K562 (cell line): ENCODE measurements around the gene CST3. TPM values are rescaled to one million over a fixed set of nuclear protein-coding genes. Genes with fewer than 3 reads are reported as not detected.

Experiments
- ATAC-seq: fragments of 200-7000 bp; cut with Tn5 transposase; 3 replicates; pipeline ENCODE4 v1.9.1; 2020; ENCODE audit warnings: moderate library complexity
- BruUV-seq: library from RNA; stranded (reverse); fragments of 400-500 nt; replicated peaks from 2 replicates; lab custom pipeline; 2021; lab: Mats Ljungman, UMichigan
- CTCF ChIA-PET: fragments of 300-600 bp; formaldehyde crosslinking; extraction: SDS; loops from one replicate; lab custom pipeline; 2021; ENCODE audit warnings: low intra/inter-chr PET ratio; lab: Yijun Ruan, JAX
- POLR2A ChIA-PET: fragments of 300-600, 350-650 bp; sonication (Branson Sonifier 250); formaldehyde crosslinking; extraction: SDS; loops from one replicate; lab custom pipeline; 2021; ENCODE audit warnings: antibody characterized with exemption, inconsistent platforms; lab: Yijun Ruan, JAX
- DNase-seq, 4 experiments: peaks; one replicate each; pipeline versions ENCODE4 v3.0.0 to v3.0.0-alpha.2; 2011 to 2018; ENCODE audit warnings: low spot score in 3 of 4, mixed read lengths in 3 of 4; ENCODE audit errors: extremely low read depth in 1 of 4
- FAIRE-seq: peaks from 2 replicates; lab custom pipeline; 2011; peaks lifted over from hg19 to GRCh38; lab: Jason Lieb, UNC
- H2AFZ ChIP-seq: 2 replicates; pipeline ENCODE4 v1.6.0; 2011; ENCODE audit warnings: low read depth, low read length, control low read depth, inconsistent platforms
- H3K27ac ChIP-seq: fragments of 200-600 bp; 3 replicates; pipeline ENCODE4 v1.8.0; 2011; ENCODE audit warnings: low read depth, mild to moderate bottlenecking, control low read depth, inconsistent platforms, low read length, moderate library complexity, mixed read lengths; ENCODE audit errors: extremely low read depth
- H3K27me3 ChIP-seq, 2 experiments: fragments of 300-600 bp in 1 of 2; 2 replicates in 1 of 2; 3 replicates in 1 of 2; pipeline versions ENCODE4 v1.6.0 to v1.8.0; 2011; ENCODE audit warnings: inconsistent platforms in 2 of 2, low read length in 2 of 2, mild to moderate bottlenecking in 1 of 2, mixed read lengths in 1 of 2, moderate library complexity in 1 of 2; ENCODE audit not compliant: control insufficient read depth in 2 of 2, insufficient read depth in 2 of 2
- H3K36me3 ChIP-seq: fragments of 300-600 bp; 3 replicates; pipeline ENCODE4 v1.8.0; 2011; ENCODE audit warnings: mild to moderate bottlenecking, low read length, inconsistent platforms; ENCODE audit not compliant: control insufficient read depth, insufficient read depth
- H3K4me1 ChIP-seq, 2 experiments: fragments of 200-600 bp in 1 of 2; replicated peaks in 1 of 2; 2 replicates in 1 of 2; 3 replicates in 1 of 2; pipeline versions ENCODE4 v1.5.1 to v1.8.0; 2011; ENCODE audit warnings: inconsistent platforms in 2 of 2, low read length in 2 of 2, mild to moderate bottlenecking in 1 of 2, mixed read lengths in 1 of 2, moderate library complexity in 1 of 2; ENCODE audit not compliant: control insufficient read depth in 2 of 2, insufficient read depth in 2 of 2
- H3K4me2 ChIP-seq: 2 replicates; pipeline ENCODE4 v1.6.1; 2011; ENCODE audit warnings: low read length, control low read depth, inconsistent platforms, mixed read lengths; ENCODE audit not compliant: insufficient read depth
- H3K4me3 ChIP-seq: fragments of 200-600 bp; sonication (generic), shearing (Covaris generic); 2 replicates; pipeline ENCODE4 v1.5.1; 2016; ENCODE audit warnings: control low read depth, inconsistent platforms
- H3K79me2 ChIP-seq: fragments of 200-600 bp; 3 replicates; pipeline ENCODE4 v1.8.0; 2011; ENCODE audit warnings: low read length, inconsistent platforms; ENCODE audit not compliant: control insufficient read depth, insufficient read depth
- H3K9ac ChIP-seq, 2 experiments: 2 replicates each; pipeline versions ENCODE4 v1.6.0 to v1.6.1; 2011; ENCODE audit warnings: low read depth in 2 of 2, low read length in 2 of 2, control low read depth in 1 of 2, inconsistent platforms in 1 of 2, mild to moderate bottlenecking in 1 of 2, mixed read lengths in 1 of 2; ENCODE audit not compliant: insufficient read depth in 1 of 2
- H3K9me1 ChIP-seq: one replicate; pipeline ENCODE4 v1.6.0; 2011; ENCODE audit warnings: inconsistent platforms, mild to moderate bottlenecking, low read length, moderate library complexity; ENCODE audit not compliant: control insufficient read depth, insufficient read depth
- H3K9me3 ChIP-seq: replicated peaks from 2 replicates; pipeline ENCODE4 v1.5.1; 2011; ENCODE audit warnings: low read depth, low read length, inconsistent platforms; ENCODE audit not compliant: control insufficient read depth, insufficient read depth
- H4K20me1 ChIP-seq: replicated peaks from 2 replicates; pipeline ENCODE4 v1.6.1; 2011; ENCODE audit warnings: low read length, inconsistent platforms, mixed read lengths; ENCODE audit not compliant: control insufficient read depth, insufficient read depth
- BMI1 ChIP-seq: fragments of 150-350 bp; IDR thresholded peaks from 2 replicates; pipeline ENCODE4 v1.6.1; 2014; ENCODE audit warnings: low read length
- HMGN3 ChIP-seq: IDR thresholded peaks from 2 replicates; pipeline ENCODE4 v1.6.1; 2011; ENCODE audit warnings: borderline replicate concordance, low read depth, mild to moderate bottlenecking, mixed read lengths, low read length; ENCODE audit not compliant: insufficient read length; ENCODE audit errors: extremely low read depth
- PCBP1 ChIP-seq: fragments of 200-400 bp; formaldehyde crosslinking; IDR thresholded peaks from 2 replicates; pipeline ENCODE4 v1.6.1; 2018; ENCODE audit warnings: mild to moderate bottlenecking, low read depth, low read length; ENCODE audit not compliant: poor library complexity, severe bottlenecking
- SMAD2 ChIP-seq: fragments of 150-350 bp; IDR thresholded peaks from 2 replicates; pipeline ENCODE4 v1.6.1; 2014; ENCODE audit warnings: low read depth, mild to moderate bottlenecking, low read length
- ZNF551 ChIP-seq: fragments of 250-450 bp; sonication (Bioruptor Pico); IDR thresholded peaks from 2 replicates; pipeline ENCODE4 v1.5.0; 2021; ENCODE audit warnings: mild to moderate bottlenecking, moderate library complexity
- ZNF644 ChIP-seq: fragments of 200-800 bp; sonication (Bioruptor generic); IDR thresholded peaks from 2 replicates; pipeline ENCODE4 v1.6.1; 2016; ENCODE audit warnings: low read depth, missing genetic modification characterization, missing compliant biosample characterization
- WGBS: fragments of 100-300 bp; shearing (Covaris generic); methylation state at CpG from one replicate; pipeline ENCODE4 v1.1.6; 2016; ENCODE audit warnings: low coverage, mixed read lengths; ENCODE audit not compliant: insufficient coverage; ENCODE audit errors: missing lambda C conversion rate; 5-methylcytosine and 5-hydroxymethylcytosine counted together
- in situ Hi-C: fragments of 300-500 bp; cut with MboI; formaldehyde crosslinking; loops from 4 replicates; pipeline ENCODE4 v1.15.0; 2018; ENCODE audit warnings: inconsistent platforms, mixed read lengths
- intact Hi-C: fragments of 100-400 bp; cut with micrococcal nuclease; formaldehyde crosslinking; loops from 2 replicates; pipeline ENCODE4 v1.14.2; 2022
- polyA plus RNA-seq, 8 experiments: library from polyadenylated mRNA; depleted of rRNA in 4 of 8; stranded (reverse) in 5 of 8; unstranded in 3 of 8; fragments of >200 nt; fragmentation: Nextera tagmentation in 2 of 8; fragmentation: Illumina TruSeq in 1 of 8; extraction: Ambion mirVana in 2 of 8; extraction: Trizol in 1 of 8; gene quantifications; 2 replicates each; pipeline versions ENCODE4 v1.2.1 to v1.2.3, GENCODE V29; 2011 to 2014; ENCODE audit warnings: inconsistent platforms in 1 of 8, missing spikeins in 1 of 8
- total RNA-seq, 7 experiments: library from RNA; depleted of rRNA in 6 of 7; stranded (reverse); fragments of >200 nt in 6 of 7; fragmentation: Illumina TruSeq in 2 of 7; extraction: Trizol in 2 of 7; gene quantifications; 2 replicates each; pipeline versions ENCODE4 v1.2.1 to v1.2.3, GENCODE V29; 2011 to 2021; ENCODE audit warnings: low replicate concordance in 1 of 7
- TF ChIP-seq, protein P1 (sequence below): fragments of 250-450 bp; sonication (Bioruptor Pico); IDR thresholded peaks from 2 replicates; pipeline ENCODE4 v1.5.0; 2021; ENCODE audit warnings: mild to moderate bottlenecking, moderate library complexity

The CST3 gene
- total and polyA plus RNA-seq, 9 of the 15 experiments (the other 6 are each of a cell fraction or from before 2014, with no cell fraction given) = 8.7 to 113 (median 48.5) TPM

DNA sequence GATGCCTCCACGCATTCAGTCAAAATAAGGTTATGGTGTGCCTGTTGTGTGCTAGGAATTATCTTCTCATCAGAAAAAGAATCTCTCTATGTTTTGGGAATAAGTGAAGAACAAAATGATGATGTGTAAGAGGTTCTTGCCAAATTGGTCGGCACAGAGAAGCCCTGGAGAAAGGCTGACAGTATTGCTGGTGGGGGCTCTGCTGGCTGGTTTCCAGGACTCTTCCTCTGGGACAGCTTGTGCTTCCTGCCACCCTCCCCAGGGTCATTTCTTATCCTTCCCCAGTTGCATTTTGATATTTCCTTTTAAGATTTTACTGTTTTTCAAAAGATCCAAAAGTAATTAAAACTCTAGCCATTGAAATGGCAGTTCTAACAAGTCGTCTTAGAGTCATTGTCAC lies 28.9 kb upstream of the CST3 start:
- Histone ChIP-seq H3K4me3 (no peak overlapping the region), H3K27me3 (no peaks in the 10 kb centered on the region), H4K20me1 (no peaks in the 10 kb centered on the region), H3K79me2 (no peaks in the 10 kb centered on the region), H3K9me3 (no peaks in the 10 kb centered on the region), H3K4me1 (no peaks in the 10 kb centered on the region), H3K9ac (no peak overlapping the region), H3K27ac (no peak overlapping the region), H3K9me1 (no peaks in the 10 kb centered on the region), H2AFZ (no peak overlapping the region), H3K36me3 (no peaks in the 10 kb centered on the region), H3K4me2 (no peak overlapping the region)
- CTCF ChIA-PET = no interaction called here
- DNase-seq (no peak), FAIRE-seq (no peak), ATAC-seq (no peak)
- BruUV-seq = no TSS peak
- no peak for TF ChIP-seq BMI1
- TF ChIP-seq PCBP1 = no peak
- TF ChIP-seq, protein P1, sequence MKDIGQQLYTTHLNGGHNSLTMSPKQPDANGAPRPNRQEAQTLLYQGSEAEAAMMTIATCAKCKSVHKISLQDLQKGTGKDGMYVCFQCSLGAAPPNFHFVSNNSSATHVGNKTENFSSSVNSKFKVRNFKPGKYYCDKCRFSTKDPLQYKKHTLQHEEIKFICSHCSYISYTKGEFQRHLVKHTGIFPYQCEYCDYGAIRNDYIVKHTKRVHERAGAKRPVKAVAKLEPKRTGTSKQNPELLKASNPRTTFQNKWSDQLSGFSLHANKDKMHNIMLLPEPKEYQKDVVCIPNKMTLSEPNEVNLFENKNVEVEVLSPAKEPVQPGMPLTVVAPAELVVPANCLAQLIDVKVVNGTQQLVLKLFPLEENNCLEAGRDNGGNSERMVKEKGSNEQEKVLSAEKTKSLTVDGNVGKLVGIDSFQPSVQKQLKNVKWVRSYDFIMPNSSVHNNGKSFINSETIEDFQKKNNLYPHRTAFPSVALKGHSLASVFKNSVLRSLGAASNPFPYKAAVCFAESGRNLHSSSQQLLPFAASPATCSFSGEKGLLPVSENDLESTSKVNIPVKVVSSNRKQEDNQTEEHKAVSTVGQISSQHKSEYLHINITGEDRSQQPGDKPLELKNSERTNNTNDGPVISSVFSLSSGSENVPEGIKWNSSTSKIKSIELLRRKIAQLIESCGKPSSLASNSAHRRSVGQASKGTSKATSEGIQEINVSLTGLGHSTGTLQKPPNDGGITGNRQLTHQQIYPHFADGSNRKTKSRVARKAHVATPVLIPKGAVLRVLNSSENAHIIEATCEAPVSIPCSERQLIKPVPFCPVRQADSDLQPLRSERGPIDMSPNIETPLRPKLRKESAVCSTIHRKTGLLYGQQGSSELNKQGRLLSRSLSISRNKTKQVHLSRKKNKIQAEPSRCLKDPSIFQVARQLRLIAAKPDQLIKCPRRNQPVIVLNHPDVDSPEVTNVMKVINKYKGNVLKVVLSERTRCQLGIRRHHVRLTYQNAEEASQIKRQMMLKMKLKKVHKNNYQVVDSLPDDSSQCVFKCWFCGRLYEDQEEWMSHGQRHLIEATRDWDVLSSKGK (CRISPR knock-in tag) = no peak
- TF ChIP-seq ZNF644 (tag) = no peak
- no peak for TF ChIP-seq SMAD2
- no peak for TF ChIP-seq HMGN3
- TF ChIP-seq ZNF551 (CRISPR knock-in tag) = no peak
- intact Hi-C loops (no loop called here), in situ Hi-C loops (loop anchor here (5.0 kb wide), 1 partner anchor 1251 kb away; no protein-coding TSS in a partner anchor)
- 0% methylated on average over 3 of the region's 3 CpGs for WGBS
- POLR2A ChIA-PET = no interaction called here
